HepG2 (cell line): ENCODE results near the gene HTRA2. TPM values are rescaled to one million over a fixed set of nuclear protein-coding genes. Genes with fewer than 3 reads are reported as not detected.

Source experiments
- ARID5B ChIP-seq: IDR thresholded peaks from 2 replicates; pipeline ENCODE4 v1.4.0; 2020; ENCODE audit warnings: mild to moderate bottlenecking, missing genetic modification reagents
- ARNT ChIP-seq: fragments of 450-650 bp; IDR thresholded peaks from 2 replicates; pipeline ENCODE4 v1.6.1; 2017
- DNMT1 ChIP-seq: sonication (generic); formaldehyde crosslinking; IDR thresholded peaks from 2 replicates; pipeline ENCODE4 v1.5.1; 2020; ENCODE audit warnings: mild to moderate bottlenecking, missing genetic modification reagents
- FOXM1 ChIP-seq: sonication (generic); formaldehyde crosslinking; IDR thresholded peaks from 2 replicates; pipeline ENCODE4 v1.5.0; 2020; ENCODE audit warnings: missing genetic modification reagents
- GFI1 ChIP-seq: sonication (generic); formaldehyde crosslinking; IDR thresholded peaks from 2 replicates; pipeline ENCODE4 v1.5.0; 2020; ENCODE audit warnings: missing genetic modification reagents, mild to moderate bottlenecking, borderline replicate concordance
- HDAC1 ChIP-seq: sonication (generic); formaldehyde crosslinking; IDR thresholded peaks from 2 replicates; pipeline ENCODE4 v1.5.1; 2020; ENCODE audit warnings: mild to moderate bottlenecking, missing genetic modification reagents
- KLF9 ChIP-seq: IDR thresholded peaks from 2 replicates; pipeline ENCODE4 v1.6.1; 2016; ENCODE audit warnings: low read depth
- LCORL ChIP-seq, 2 experiments: fragments of 450-650 bp in 1 of 2; sonication (generic) in 1 of 2; formaldehyde crosslinking in 1 of 2; IDR thresholded peaks; 2 replicates each; pipeline versions ENCODE4 v1.5.0 to v1.6.1; 2017 to 2020; ENCODE audit warnings: antibody characterized with exemption in 1 of 2, missing genetic modification reagents in 1 of 2
- MAFF ChIP-seq: IDR thresholded peaks from 2 replicates; pipeline ENCODE4 v1.6.1; 2011; ENCODE audit warnings: low read depth, low read length, improper control_type of control experiment
- MNT ChIP-seq: fragments of 450-650 bp; IDR thresholded peaks from 2 replicates; pipeline ENCODE4 v1.6.1; 2016
- MYC ChIP-seq: sonication (generic); formaldehyde crosslinking; IDR thresholded peaks from 2 replicates; pipeline ENCODE4 v1.9.0; 2021; ENCODE audit warnings: missing genetic modification reagents, borderline replicate concordance
- SIX1 ChIP-seq: sonication (generic); formaldehyde crosslinking; IDR thresholded peaks from 2 replicates; pipeline ENCODE4 v1.4.0; 2020; ENCODE audit warnings: missing genetic modification reagents, borderline replicate concordance
- SKI ChIP-seq: fragments of 450-650 bp; IDR thresholded peaks from one replicate; pipeline ENCODE4 v1.6.1; 2018; ENCODE audit warnings: mild to moderate bottlenecking; ENCODE audit not compliant: partially characterized antibody
- SMAD1 ChIP-seq: sonication (generic); formaldehyde crosslinking; IDR thresholded peaks from 2 replicates; pipeline ENCODE4 v1.4.0; 2020; ENCODE audit warnings: missing genetic modification reagents, low read depth, mild to moderate bottlenecking, borderline replicate concordance
- SRF ChIP-seq: IDR thresholded peaks from 2 replicates; pipeline ENCODE4 v1.6.1; 2011; ENCODE audit warnings: mild to moderate bottlenecking, low read depth, low read length, moderate library complexity
- THAP8 ChIP-seq: sonication (generic); formaldehyde crosslinking; IDR thresholded peaks from 2 replicates; pipeline ENCODE4 v1.5.1; 2020; ENCODE audit warnings: missing genetic modification reagents, mild to moderate bottlenecking, borderline replicate concordance
- ZBTB8A ChIP-seq: sonication (generic); formaldehyde crosslinking; IDR thresholded peaks from 2 replicates; pipeline ENCODE4 v1.4.0; 2020; ENCODE audit warnings: mild to moderate bottlenecking, low read depth, missing genetic modification reagents, borderline replicate concordance
- ZEB1 ChIP-seq: IDR thresholded peaks from 2 replicates; pipeline ENCODE4 v1.6.1; 2012; ENCODE audit warnings: mild to moderate bottlenecking, low read depth, inconsistent platforms; ENCODE audit not compliant: insufficient replicate concordance
- ZNF24 ChIP-seq: fragments of 450-650 bp; IDR thresholded peaks from 2 replicates; pipeline ENCODE4 v1.6.1; 2017; ENCODE audit warnings: antibody characterized with exemption, mild to moderate bottlenecking
- ZNF484 ChIP-seq: sonication (generic); formaldehyde crosslinking; IDR thresholded peaks from 2 replicates; pipeline ENCODE4 v1.5.1; 2020; ENCODE audit warnings: mild to moderate bottlenecking, low read depth, missing genetic modification reagents, borderline replicate concordance
- ZNF580 ChIP-seq: IDR thresholded peaks from 2 replicates; pipeline ENCODE4 v1.6.1; 2016; ENCODE audit warnings: low read depth, borderline replicate concordance
- ZNF75D ChIP-seq: sonication (generic); formaldehyde crosslinking; IDR thresholded peaks from 2 replicates; pipeline ENCODE4 v1.8.1; 2023; ENCODE audit warnings: missing genetic modification reagents, mild to moderate bottlenecking, borderline replicate concordance
- ZNF782 ChIP-seq: sonication (generic); formaldehyde crosslinking; IDR thresholded peaks from 2 replicates; pipeline ENCODE4 v1.4.0; 2020; ENCODE audit warnings: missing genetic modification reagents, mild to moderate bottlenecking, borderline replicate concordance
- polyA plus RNA-seq, 8 experiments: library from polyadenylated mRNA; depleted of rRNA in 3 of 8; stranded (reverse) in 7 of 8; unstranded in 1 of 8; fragments of >200 nt; fragmentation: Illumina TruSeq in 4 of 8; extraction: Trizol in 4 of 8; gene quantifications; 2 replicates each; pipeline versions ENCODE4 v1.2.1 to v1.2.3, GENCODE V29; 2011 to 2016; ENCODE audit warnings: low read depth in 4 of 8, missing spikeins in 1 of 8, mixed read lengths in 1 of 8; ENCODE audit not compliant: insufficient read depth in 1 of 8
- total RNA-seq, 5 experiments: library from RNA; depleted of rRNA; stranded (reverse); fragments of >200 nt; fragmentation: Illumina TruSeq; extraction: Trizol; gene quantifications; 2 replicates each; pipeline ENCODE4 v1.2.3, GENCODE V29; 2016; ENCODE audit warnings: low read depth in 1 of 5

Gene HTRA2
- total and polyA plus RNA-seq, 2 of the 13 experiments (the other 11 are each of a cell fraction or from before 2014, with no cell fraction given): 47.7 to 50.3 TPM

- TF ChIP-seq SRF (no peak), ARID5B (CRISPR knock-in tag) (peak; percentile 69; the same call in 1 of the 2 replicates), THAP8 (no peak), ZBTB8A (CRISPR knock-in tag) (no peak), HDAC1 (CRISPR knock-in tag) (peak; percentile 65), ARNT (no peak), ZNF580 (CRISPR knock-in tag) (no peak; the same call in 1 of the 2 replicates), SKI (no peak), MYC (peak; percentile 40; the same call in 1 of the 2 replicates), KLF9 (CRISPR knock-in tag) (0 out of 2 replicates have a peak, but pooled peaks have one; percentile 67), DNMT1 (no peak), ZNF24 (no peak), SIX1 (CRISPR knock-in tag) (0 out of 2 replicates have a peak, but pooled peaks have one; percentile 16), ZEB1 (peak; percentile 88), SMAD1 (CRISPR knock-in tag) (0 out of 2 replicates have a peak, but pooled peaks have one; percentile 77), ZNF782 (CRISPR knock-in tag) (no peak), FOXM1 (CRISPR knock-in tag) (no peak), ZNF75D (no peak), MAFF (0 out of 2 replicates have a peak, but pooled peaks have one; percentile 14), GFI1 (CRISPR knock-in tag) (no peak), ZNF484 (CRISPR knock-in tag) (no peak), LCORL (IDR thresholded peaks at IDR 0.05) (peak; percentile 40; the same call in 1 of the 2 replicates), LCORL (CRISPR knock-in tag; IDR thresholded peaks at IDR 0.05) (peak; percentile 81), MNT (peak; percentile 40; the same call in 1 of the 2 replicates)
Measured at GRCh38 chr2:74525717-74526648, 3.8 kb upstream of the HTRA2 start, which contains the start of gene DQX1 (continued).
